COR-L47 (cell line): ENCODE measurements around the gene MAN2B2.

Experiments
- DNase-seq: peaks from one replicate; lab custom pipeline; 2025; lab: John Stamatoyannopoulos, UW

Gene MAN2B2

GRCh38 chr4:6568148-6568547 is 6.8 kb upstream of the MAN2B2 start:
- no peak for DNase-seq

GRCh38 chr4:6568689-6569332 is 6.2 kb upstream of the MAN2B2 start:
- DNase-seq: no peak

GRCh38 chr4:6571608-6572007 is 3.4 kb upstream of the MAN2B2 start:
- no peak for DNase-seq

- no peak for DNase-seq
These were observed 1.4 kb upstream of the MAN2B2 start for GRCh38 chr4:6573551-6573950.

DNA sequence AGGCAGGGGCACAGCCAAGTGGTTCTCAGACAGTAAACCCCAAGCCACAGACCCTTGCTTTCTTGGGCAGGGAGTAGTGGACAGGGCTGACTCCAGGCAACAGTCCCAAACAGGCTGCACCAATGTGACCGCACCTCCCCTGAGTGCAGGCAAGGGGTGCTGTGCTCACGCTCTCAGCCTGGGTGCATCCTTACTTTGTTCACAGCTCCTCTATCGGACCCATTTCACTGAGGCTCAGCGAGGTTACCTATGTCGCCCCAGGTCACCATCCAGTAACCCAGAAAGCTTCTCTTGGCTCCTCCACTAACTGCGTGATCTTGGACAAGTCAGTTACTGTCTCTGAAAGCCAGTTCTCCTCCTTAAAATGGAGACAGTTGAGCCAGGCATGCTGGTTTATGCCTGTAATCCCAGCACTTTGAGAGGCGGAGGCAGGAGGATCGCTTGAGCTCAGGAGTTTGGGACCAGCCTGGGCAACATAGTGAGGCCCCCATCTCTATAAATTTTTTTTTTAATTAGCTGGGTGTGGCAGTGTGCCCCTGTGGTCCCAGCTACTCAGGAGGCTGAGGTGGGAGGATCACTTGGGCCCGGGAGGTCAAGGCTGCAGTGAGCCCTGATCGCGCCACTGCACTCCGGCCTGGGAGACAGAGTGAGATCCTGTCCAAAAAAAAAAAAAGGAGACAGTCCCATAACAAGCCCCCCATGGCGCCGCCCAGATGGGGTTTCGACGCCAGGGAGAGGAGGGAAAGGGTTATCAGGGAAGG is 823 bp upstream of the MAN2B2 start:
- no peak for DNase-seq

DNA sequence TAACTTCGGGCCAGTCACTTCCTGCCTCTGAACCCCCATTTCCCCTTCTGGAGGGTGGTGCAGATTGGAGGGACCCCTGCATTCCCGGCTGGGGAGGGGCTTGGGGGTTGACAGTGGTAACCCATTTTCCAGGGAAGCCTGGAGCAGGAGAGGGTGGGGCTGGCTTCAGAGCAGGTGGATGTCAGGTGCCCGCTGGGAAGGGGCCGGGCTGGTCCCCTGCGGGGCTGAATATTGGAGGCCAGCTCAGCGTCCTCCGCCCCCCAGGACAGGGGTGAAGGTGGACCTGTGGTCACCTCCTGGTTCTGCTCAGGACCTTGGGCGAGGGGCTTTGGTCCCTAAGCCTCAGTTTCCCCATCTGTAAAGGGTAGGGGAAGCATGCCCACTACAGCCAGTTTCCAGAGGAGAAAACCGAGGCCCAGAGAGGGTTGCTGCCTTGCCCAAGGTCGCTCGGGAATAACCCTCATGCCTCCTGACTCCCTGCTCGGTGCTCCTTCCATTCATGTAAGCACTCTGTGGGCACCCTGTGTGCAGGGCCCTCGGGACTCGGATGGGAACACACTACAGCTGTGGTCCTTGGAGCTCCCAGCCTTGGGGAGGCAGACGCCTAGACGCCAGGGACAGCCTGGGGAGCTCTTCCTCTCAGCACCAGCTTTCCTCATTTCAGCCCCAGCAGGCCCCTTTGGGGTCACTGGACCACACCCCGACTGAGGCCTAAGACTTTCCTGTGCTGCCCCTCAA is 683 bp downstream of the MAN2B2 start:
- DNase-seq: no peak

DNA sequence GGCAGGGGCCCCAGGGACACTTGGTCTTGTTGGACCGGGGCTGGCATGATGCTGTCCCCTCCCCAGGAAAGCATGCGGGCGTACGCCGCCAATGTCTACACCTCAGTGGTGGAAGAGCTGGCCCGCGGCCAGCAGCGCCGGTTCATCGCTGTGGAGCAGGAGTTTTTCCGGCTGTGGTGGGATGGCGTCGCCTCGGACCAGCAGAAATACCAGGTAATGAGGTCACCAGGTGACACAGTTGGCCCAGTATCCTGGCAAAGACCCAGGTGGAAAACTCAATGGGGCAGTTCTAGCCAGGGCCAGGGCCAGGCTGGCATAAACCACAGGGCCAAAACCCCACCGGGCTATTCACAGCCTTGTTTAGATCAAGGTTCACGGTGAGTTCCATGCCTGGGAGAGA is 1.5 kb downstream of the MAN2B2 start:
- DNase-seq: peak; percentile 50

DNA sequence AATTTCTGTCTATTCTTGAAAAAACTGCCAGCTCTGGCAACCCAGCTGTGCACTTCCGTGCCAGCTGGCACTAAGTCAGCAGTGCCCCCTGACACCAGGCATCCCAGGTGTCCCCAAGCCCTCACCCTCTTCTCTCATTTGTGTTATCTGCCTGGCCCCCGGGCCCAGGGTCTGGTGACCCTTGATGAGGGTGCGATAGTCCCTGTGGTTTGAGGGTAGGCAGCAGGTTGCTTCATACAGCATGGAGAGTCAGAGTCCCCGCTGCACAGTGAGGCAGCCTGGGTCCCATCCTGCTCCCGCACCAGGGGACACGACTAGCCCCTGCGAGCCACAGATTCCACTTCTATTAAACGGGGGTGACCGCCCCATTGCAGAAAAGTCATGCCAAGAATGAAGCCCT is 1.9 kb downstream of the MAN2B2 start:
- no peak for DNase-seq

- DNase-seq: no peak
These were observed 2.4 kb downstream of the MAN2B2 start for GRCh38 chr4:6577409-6577808.

DNA sequence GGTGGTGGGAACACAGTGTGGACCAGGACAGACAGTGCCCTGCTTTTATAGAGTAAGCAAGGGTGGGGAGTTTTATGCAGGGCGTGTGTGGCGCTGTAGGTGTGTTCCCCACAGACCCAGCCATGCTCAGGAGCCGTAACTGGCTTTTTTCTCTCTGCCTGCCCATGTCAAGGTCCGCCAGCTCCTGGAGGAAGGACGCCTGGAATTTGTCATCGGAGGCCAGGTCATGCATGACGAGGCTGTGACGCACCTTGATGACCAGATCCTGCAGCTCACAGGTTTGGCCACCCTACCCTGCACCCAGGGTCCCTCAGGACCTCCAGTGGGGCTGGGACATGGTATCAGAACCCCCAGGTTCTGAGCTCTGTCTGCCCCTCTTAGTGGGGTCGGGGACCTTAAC is 3.2 kb downstream of the MAN2B2 start:
- no peak for DNase-seq

- DNase-seq: no peak
These were observed 5.4 kb downstream of the MAN2B2 start for GRCh38 chr4:6580353-6580752.

- no peak for DNase-seq
These were observed 6.7 kb downstream of the MAN2B2 start for GRCh38 chr4:6581566-6582121.

- DNase-seq: peak; percentile 9
These were observed 8.0 kb downstream of the MAN2B2 start for GRCh38 chr4:6582889-6583490.

DNA sequence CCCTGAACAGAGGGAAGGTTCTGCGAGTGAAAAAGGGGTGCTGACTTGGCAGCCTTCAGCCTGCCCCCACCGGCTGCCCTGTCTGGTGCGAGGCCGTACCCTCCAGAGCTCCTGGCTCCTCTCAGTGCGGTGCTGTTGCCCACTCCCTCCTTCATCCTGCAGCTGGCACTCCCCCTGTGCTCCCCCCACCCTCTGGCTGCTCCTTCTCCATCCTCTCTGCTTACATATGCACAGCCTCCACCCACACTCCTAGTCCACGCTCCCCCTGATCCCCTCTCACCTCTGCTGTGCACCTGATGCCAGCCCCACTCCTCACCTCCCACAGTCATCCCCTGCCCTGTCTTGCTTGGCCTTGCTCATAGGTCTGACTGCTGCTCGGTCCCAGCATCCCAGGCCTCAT is 9.9 kb downstream of the MAN2B2 start:
- no peak for DNase-seq

DNA sequence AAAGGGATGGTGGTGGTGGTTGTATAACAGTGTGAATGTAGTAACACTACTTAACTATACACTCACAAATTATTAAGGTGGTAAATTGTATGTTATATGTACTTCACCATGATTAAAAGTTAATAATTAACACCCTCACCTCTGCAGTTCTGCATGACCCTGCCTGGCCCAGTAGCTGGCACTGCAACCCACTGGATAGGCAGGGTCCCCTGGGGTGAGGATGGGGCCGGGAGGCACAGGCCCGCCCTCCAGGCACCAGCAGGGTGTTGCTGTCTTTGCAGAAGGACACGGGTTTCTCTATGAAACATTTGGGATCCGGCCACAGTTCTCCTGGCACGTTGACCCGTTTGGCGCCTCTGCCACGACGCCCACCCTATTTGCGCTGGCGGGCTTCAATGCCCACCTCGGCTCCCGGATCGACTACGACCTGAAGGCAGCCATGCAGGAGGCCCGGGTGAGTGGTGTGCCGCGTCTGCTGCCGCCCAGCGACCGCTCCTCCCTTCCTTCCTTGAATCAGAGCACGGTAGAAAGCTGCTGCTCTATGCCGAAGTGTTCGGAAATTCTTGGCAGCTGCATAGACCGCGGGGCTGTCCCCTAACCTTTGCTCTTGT is 11.8 kb downstream of the MAN2B2 start:
- DNase-seq: no peak

DNA sequence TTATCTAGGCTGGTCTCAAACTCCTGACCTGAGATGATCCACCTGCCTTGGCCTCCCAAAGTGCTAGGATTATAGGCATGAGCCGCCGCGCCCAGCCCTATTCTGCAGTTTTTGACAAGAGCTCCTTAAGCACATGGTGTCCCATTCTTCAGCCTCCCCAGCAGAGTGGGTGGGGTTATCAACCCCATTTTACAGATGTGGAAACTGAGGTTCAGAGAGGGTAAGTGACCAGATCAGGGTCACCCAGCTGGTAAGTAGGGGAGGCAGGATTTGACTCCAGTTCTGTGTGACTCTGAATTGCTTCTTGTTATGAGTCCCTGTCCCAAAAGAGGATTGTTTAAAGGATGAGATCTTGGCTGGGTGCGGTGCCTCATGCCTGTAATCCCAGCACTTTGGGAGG is 14.5 kb downstream of the MAN2B2 start:
- DNase-seq: no peak

GRCh38 chr4:6591313-6591712 is 16.3 kb downstream of the MAN2B2 start:
- peak; percentile 24 for DNase-seq

DNA sequence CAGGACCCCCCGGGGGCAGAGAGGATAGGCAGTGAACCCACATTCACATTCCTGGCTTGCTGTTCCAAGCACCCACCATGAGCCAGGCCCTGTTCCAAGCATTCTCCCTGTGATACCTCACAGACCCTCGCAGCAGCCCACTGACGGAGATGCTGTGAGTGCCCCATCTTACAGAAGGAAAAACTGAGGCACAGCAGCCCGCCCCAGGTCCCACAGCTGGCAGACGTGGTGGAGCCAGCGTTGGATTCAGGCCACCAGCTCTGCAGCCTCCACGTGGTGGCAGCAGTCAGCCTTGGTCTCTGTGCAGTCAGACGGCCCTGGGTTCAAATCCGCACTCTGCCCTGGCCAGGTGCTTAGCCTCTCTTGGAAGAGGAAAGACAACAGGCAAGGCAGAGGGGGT is 16.8 kb downstream of the MAN2B2 start:
- DNase-seq: no peak

DNA sequence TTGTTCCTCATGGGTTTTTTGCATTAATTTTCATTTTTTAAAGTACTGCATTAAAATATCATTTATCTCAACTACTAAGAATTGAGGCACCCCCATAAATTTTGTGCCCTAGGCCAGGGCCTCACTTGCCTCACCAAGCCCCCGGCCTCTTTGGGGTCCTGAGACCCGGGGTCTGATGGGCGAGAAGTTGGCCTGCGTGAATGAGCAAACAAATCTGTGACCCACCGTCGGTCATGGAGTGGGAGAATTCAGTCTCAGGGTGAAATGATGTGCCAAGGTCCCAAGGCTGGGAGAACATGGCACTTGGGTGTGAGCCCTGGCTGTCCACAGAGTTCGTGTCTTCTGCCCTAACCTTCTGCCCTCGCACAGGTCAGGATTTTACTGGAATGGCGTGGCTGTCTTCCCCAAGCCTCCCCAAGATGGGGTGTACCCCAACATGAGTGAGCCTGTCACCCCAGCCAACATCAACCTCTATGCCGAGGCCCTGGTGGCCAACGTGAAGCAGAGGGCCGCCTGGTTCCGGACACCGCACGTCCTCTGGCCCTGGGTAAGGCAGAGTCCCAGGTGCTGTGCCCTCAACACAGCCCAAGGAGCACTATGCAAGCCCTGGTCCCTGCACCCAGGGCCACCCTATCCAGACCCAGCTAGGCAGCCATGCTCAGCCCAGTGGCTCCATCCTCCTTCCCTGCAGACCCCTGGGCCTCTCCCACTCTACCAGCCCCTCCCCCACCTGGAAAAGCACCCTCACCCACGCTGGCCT is 18.0 kb downstream of the MAN2B2 start:
- DNase-seq: no peak

GRCh38 chr4:6594341-6594740 is 19.4 kb downstream of the MAN2B2 start:
- no peak for DNase-seq

GRCh38 chr4:6594826-6595355 is 19.9 kb downstream of the MAN2B2 start:
- DNase-seq: no peak
